ENCODE data around the gene SLC43A2. TPM values are rescaled to one million over a fixed set of nuclear protein-coding genes. Genes with fewer than 3 reads are reported as not detected.

The SLC43A2 gene
- total and polyA plus RNA-seq, 2 of the 13 experiments (the other 11 are each of a cell fraction or from before 2014, with no cell fraction given), result 7.3 to 20.0 TPM

DNA sequence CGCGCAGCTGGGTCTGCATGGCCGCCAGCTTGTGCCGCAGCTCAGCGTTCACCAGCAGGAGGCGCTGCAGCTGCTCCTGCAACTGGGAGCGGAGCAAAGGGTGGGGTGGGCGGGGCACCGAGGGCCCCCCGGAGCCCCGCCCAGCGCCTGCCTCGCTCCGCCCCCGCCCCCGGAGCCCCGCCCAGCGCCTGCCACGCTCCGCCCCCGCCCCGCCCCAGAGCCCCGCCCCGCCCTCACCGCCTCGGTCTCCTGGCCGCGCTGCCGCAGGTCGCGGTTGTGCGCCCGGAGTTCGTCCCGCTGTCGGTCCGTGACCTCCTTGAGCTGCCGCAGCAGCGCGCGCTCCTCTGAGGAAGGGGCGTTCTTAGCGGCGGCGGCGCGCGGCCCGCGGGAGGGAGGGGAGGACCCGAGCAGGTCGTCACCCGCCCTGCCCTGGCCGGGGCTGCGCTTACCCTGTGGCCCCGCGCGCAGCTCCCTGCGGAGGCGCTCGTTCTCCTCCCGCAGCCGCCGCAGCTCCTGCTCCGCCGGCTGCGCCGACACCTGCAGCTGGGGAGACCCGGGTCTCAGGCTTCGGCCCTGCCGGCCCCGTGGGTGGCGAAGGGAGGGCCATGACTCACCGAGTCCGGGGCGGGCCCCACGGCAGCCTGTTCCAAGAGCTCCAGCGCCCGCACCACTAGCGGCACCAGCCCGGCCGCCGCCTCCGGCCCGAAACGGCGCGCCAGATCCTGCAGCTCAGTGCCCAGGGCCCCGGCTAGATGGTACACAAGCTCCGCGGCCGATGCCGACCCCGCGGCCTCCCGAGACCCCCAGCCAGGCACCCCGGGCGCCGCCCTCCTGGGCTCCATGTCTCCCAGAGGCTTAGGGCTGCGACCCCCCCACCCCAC, 20.6 kb upstream of the SLC43A2 start (continued):
- TF ChIP-seq SMYD3 (CRISPR knock-in tag; IDR thresholded peaks at IDR 0.05) (no peak), FOXK2 (IDR thresholded peaks at IDR 0.05) (no peak), PRPF4 (IDR thresholded peaks at IDR 0.05; ENCODE audit: low read depth, low read length, poor library complexity, severe bottlenecking) (no peak), ZNF337 (CRISPR knock-in tag; IDR thresholded peaks at IDR 0.05; ENCODE audit: borderline replicate concordance, low read depth) (no peak), ZUFSP (CRISPR knock-in tag; IDR thresholded peaks at IDR 0.05; ENCODE audit: borderline replicate concordance) (no peak), PAF1 (CRISPR knock-in tag; IDR thresholded peaks at IDR 0.05) (no peak), ARID3A (IDR thresholded peaks at IDR 0.05; ENCODE audit: low read depth, low read length) (no peak), ZNF513 (CRISPR knock-in tag; conservative IDR thresholded peaks at IDR 0.05) (no peak), NR2F6 (IDR thresholded peaks at IDR 0.05) (no peak), NR2F6 (CRISPR knock-in tag; IDR thresholded peaks at IDR 0.05) (0 out of 2 replicates have a peak, but pooled peaks have one; percentile 9), ZNF670 (CRISPR knock-in tag; IDR thresholded peaks at IDR 0.05; ENCODE audit: borderline replicate concordance) (peak; percentile 38; the same call in 1 of the 2 replicates), ZBTB33 (CRISPR knock-in tag; IDR thresholded peaks at IDR 0.05) (peak; percentile 93), FOXJ3 (CRISPR knock-in tag; IDR thresholded peaks at IDR 0.05; ENCODE audit: borderline replicate concordance) (no peak), NFRKB (IDR thresholded peaks at IDR 0.05) (no peak), ZFP90 (CRISPR knock-in tag; IDR thresholded peaks at IDR 0.05; ENCODE audit: borderline replicate concordance) (no peak), KMT2B (CRISPR knock-in tag; IDR thresholded peaks at IDR 0.05) (peak; percentile 40; the same call in 1 of the 2 replicates), TFE3 (CRISPR knock-in tag; IDR thresholded peaks at IDR 0.05) (0 out of 2 replicates have a peak, but pooled peaks have one; percentile 6), ZNF777 (CRISPR knock-in tag; IDR thresholded peaks at IDR 0.05) (no peak), ZNF44 (CRISPR knock-in tag; IDR thresholded peaks at IDR 0.05) (no peak), DNMT3B (CRISPR knock-in tag; conservative IDR thresholded peaks at IDR 0.05) (no peak), MAF1 (CRISPR knock-in tag; IDR thresholded peaks at IDR 0.05; ENCODE audit: borderline replicate concordance) (no peak), ZNF33B (CRISPR knock-in tag; IDR thresholded peaks at IDR 0.05) (no peak), SSRP1 (CRISPR knock-in tag; IDR thresholded peaks at IDR 0.05) (no peak)

All from HepG2 (cell line).